GM13977 (cell line): ENCODE data around the gene TRIM52.

ENCODE experiments used
- DNase-seq: peaks from one replicate; pipeline ENCODE4 v3.0.0; 2012; ENCODE audit warnings: low spot score
- CTCF ChIP-seq: IDR thresholded peaks from 2 replicates; pipeline ENCODE4 v1.5.1; 2012; ENCODE audit warnings: mild to moderate bottlenecking, control low read depth; ENCODE audit not compliant: insufficient read depth; ENCODE audit errors: extremely low read depth, missing control alignments
- in situ Hi-C: fragments of 300-500 bp; cut with MboI; formaldehyde crosslinking; loops from one replicate; pipeline ENCODE4 v1.12.0; 2022; ENCODE audit warnings: low sequenced_read_pairs, low pct_unique_long_range_greater_than_20kb, mixed read lengths, inconsistent platforms; ENCODE audit not compliant: unreplicated experiment

The TRIM52 gene

GRCh38 chr5:181255276-181255675 is 5.7 kb downstream of the TRIM52 start:
- in situ Hi-C loops: no loop called here
- no peak for TF ChIP-seq CTCF
- no peak for DNase-seq

GRCh38 chr5:181248277-181248676 is 12.7 kb downstream of the TRIM52 start:
- no peak for DNase-seq
- in situ Hi-C loops: no loop called here
- TF ChIP-seq CTCF: no peak

GRCh38 chr5:181246276-181247049 is 14.5 kb downstream of the TRIM52 start:
- TF ChIP-seq CTCF: no peak
- peak; percentile 84 for DNase-seq
- in situ Hi-C loops: no loop called here

- no peak for TF ChIP-seq CTCF
- in situ Hi-C loops: no loop called here
- DNase-seq: no peak
These were observed 15.3 kb downstream of the TRIM52 start for GRCh38 chr5:181245427-181246275.

- TF ChIP-seq CTCF: no peak
- peak; percentile 90 for DNase-seq
- in situ Hi-C loops: no loop called here
These were observed 17.2 kb downstream of the TRIM52 start, which contains the start of gene RACK1 for GRCh38 chr5:181243564-181244343. Gene RACK1, minus strand, starts transcription at chr5:181243906. Its CDS starts 106 bp downstream, at chr5:181243800.

- in situ Hi-C loops: no loop called here
- TF ChIP-seq CTCF: no peak
- DNase-seq: no peak
These were observed 17.9 kb downstream of the TRIM52 start for GRCh38 chr5:181243018-181243563.
